ENCODE data around the gene ZCRB1. TPM values are rescaled to one million over a fixed set of nuclear protein-coding genes. Genes with fewer than 3 reads are reported as not detected.

The ZCRB1 gene
- total RNA-seq, 4 donors from 2014 or later = 3.4 to 22.7 (median 15.2) TPM

- H3K36me3 ChIP-seq = no peaks in the 10 kb centered on the region
- H3K27me3 ChIP-seq = no peaks in the 10 kb centered on the region
- H3K27ac ChIP-seq = peak overlapping the region in 1 of 4 donors; percentile 46
- no peak overlapping the region for H3K4me3 ChIP-seq
- intact Hi-C loops (cut with DNase I; ENCODE audit: low total_unique reads) = no loop called here
- H3K9me3 ChIP-seq = no peaks in the 10 kb centered on the region
- no peak for DNase-seq
- no peak for TF ChIP-seq EP300 (IDR thresholded peaks at IDR 0.05; ENCODE audit: low read depth)
- TF ChIP-seq POLR2A (IDR thresholded peaks at IDR 0.05) = no peak
- no peak for TF ChIP-seq CTCF (IDR thresholded peaks at IDR 0.05)
- TF ChIP-seq POLR2AphosphoS5 (IDR thresholded peaks at IDR 0.05) = no peak
- no peaks in the 10 kb centered on the region for H3K4me1 ChIP-seq
- in situ Hi-C loops (cut with MboI; ENCODE audit: low pct_ligation_motif_present in 1 of 4, low pct_unique_long_range_greater_than_20kb in 1 of 4, low sequenced_read_pairs in 3 of 4) = no loop called here
- WGBS, 2 donors (ENCODE audit: low coverage in 1 of 2) = 62 to 71% methylated on average over 4 to 8 of the region's 8 CpGs
Measured at GRCh38 chr12:42299392-42300308, 26.2 kb downstream of the ZCRB1 start.

- no peak for DNase-seq
- H3K9me3 ChIP-seq = no peaks in the 10 kb centered on the region
- in situ Hi-C loops (cut with MboI; ENCODE audit: low pct_ligation_motif_present in 1 of 4, low pct_unique_long_range_greater_than_20kb in 1 of 4, low sequenced_read_pairs in 3 of 4) (no loop called here), intact Hi-C loops (cut with DNase I; ENCODE audit: low total_unique reads) (no loop called here)
- H3K27ac ChIP-seq = no peak overlapping the region
- H3K27me3 ChIP-seq = no peaks in the 10 kb centered on the region
- no peaks in the 10 kb centered on the region for H3K36me3 ChIP-seq
- no peak overlapping the region for H3K4me3 ChIP-seq
- 75% methylated on average over 4 of the region's 4 CpGs; no CpG with 5 or more reads in 1 of the 2 donors for WGBS, 2 donors (ENCODE audit: low coverage in 1 of 2)
- H3K4me1 ChIP-seq = no peaks in the 10 kb centered on the region
- TF ChIP-seq POLR2AphosphoS5 (IDR thresholded peaks at IDR 0.05) = no peak
- TF ChIP-seq CTCF (IDR thresholded peaks at IDR 0.05) = no peak
- TF ChIP-seq EP300 (IDR thresholded peaks at IDR 0.05; ENCODE audit: low read depth) = no peak
- no peak for TF ChIP-seq POLR2A (IDR thresholded peaks at IDR 0.05)
Measured at GRCh38 chr12:42298887-42299286, 27.0 kb downstream of the ZCRB1 start.

- no peaks in the 10 kb centered on the region for H3K4me1 ChIP-seq
- in situ Hi-C loops (cut with MboI; ENCODE audit: low pct_ligation_motif_present in 1 of 4, low pct_unique_long_range_greater_than_20kb in 1 of 4, low sequenced_read_pairs in 3 of 4) (no loop called here), intact Hi-C loops (cut with DNase I; ENCODE audit: low total_unique reads) (no loop called here)
- WGBS, 2 donors (ENCODE audit: low coverage in 1 of 2) = 48 to 82% methylated on average over 2 to 5 of the region's 5 CpGs
- DNase-seq = no peak
- no peaks in the 10 kb centered on the region for H3K9me3 ChIP-seq
- no peaks in the 10 kb centered on the region for H3K27me3 ChIP-seq
- no peak overlapping the region for H3K4me3 ChIP-seq
- H3K27ac ChIP-seq = no peak overlapping the region
- TF ChIP-seq POLR2AphosphoS5 (IDR thresholded peaks at IDR 0.05) (no peak), EP300 (IDR thresholded peaks at IDR 0.05; ENCODE audit: low read depth) (no peak), CTCF (IDR thresholded peaks at IDR 0.05) (peak in 3 of 5 experiments; percentile 14 to 31 (median 24))
- no peaks in the 10 kb centered on the region for H3K36me3 ChIP-seq
Measured at GRCh38 chr12:42296503-42297109, 29.3 kb downstream of the ZCRB1 start.

- H3K27me3 ChIP-seq = no peaks in the 10 kb centered on the region
- TF ChIP-seq POLR2AphosphoS5 (IDR thresholded peaks at IDR 0.05) (no peak), POLR2A (IDR thresholded peaks at IDR 0.05) (no peak), EP300 (IDR thresholded peaks at IDR 0.05; ENCODE audit: low read depth) (no peak), CTCF (IDR thresholded peaks at IDR 0.05) (no peak)
- no peak overlapping the region for H3K4me3 ChIP-seq
- no peaks in the 10 kb centered on the region for H3K36me3 ChIP-seq
- intact Hi-C loops (cut with DNase I; ENCODE audit: low total_unique reads) (no loop called here), in situ Hi-C loops (cut with MboI; ENCODE audit: low pct_ligation_motif_present in 1 of 4, low pct_unique_long_range_greater_than_20kb in 1 of 4, low sequenced_read_pairs in 3 of 4) (no loop called here)
- WGBS, 2 donors (ENCODE audit: low coverage in 1 of 2) = 53 to 75% methylated on average over 2 of the region's 2 CpGs
- no peak overlapping the region for H3K27ac ChIP-seq
- no peak for DNase-seq
- H3K4me1 ChIP-seq = no peaks in the 10 kb centered on the region
- H3K9me3 ChIP-seq = no peaks in the 10 kb centered on the region
Measured at GRCh38 chr12:42291680-42292079, 34.2 kb downstream of the ZCRB1 start.
